ENCODE results near the gene ARHGAP18. TPM values are rescaled to one million over a fixed set of nuclear protein-coding genes. Genes with fewer than 3 reads are reported as not detected.

The ARHGAP18 gene
- total RNA-seq, 1 experiment from 2014 or later: 1.6 TPM

DNA sequence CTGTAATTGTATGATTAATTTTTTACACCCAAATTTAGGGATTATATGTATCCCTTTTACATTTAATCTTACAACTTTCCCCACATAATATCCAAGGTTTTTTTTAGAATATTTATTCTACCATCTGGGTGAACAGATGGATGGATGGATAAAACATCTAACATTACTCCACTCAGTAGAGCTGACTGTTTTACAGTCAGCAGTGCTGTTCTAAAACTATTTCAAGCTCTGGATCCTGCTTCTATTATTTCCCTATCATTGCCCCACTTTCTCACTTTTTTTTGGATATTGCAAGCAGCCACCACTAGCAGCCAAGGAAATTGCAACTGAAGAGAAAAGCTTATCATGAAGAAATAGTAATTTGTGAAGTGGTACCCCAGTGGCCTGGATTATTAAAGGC, 173.7 kb downstream of the ARHGAP18 start:
- Histone ChIP-seq H3K4me1 (ENCODE audit: low read length) (no peaks in the 10 kb centered on the region), H3K9me2 (replicated peaks; ENCODE audit: insufficient read depth, low read length) (no peaks in the 10 kb centered on the region), H3K9me3 (ENCODE audit: low read length) (no peaks in the 10 kb centered on the region), H4K20me1 (ENCODE audit: insufficient read depth, low read depth, low read length) (no peaks in the 10 kb centered on the region), H3K4me3 (ENCODE audit: low read length) (no peak overlapping the region), H3K9ac (ENCODE audit: low read length) (no peak overlapping the region), H2AFZ (ENCODE audit: low read length) (no peak overlapping the region), H3K27me3 (ENCODE audit: low read length) (no peaks in the 10 kb centered on the region), H3K36me3 (ENCODE audit: insufficient read depth, low read length) (no peaks in the 10 kb centered on the region), H3K4me2 (ENCODE audit: low read depth, low read length, poor library complexity, severe bottlenecking) (no peak overlapping the region), H3K27ac (ENCODE audit: low read length) (no peak overlapping the region), H3K79me2 (ENCODE audit: low read length) (no peaks in the 10 kb centered on the region)
- DNase-seq: no peak

DNA sequence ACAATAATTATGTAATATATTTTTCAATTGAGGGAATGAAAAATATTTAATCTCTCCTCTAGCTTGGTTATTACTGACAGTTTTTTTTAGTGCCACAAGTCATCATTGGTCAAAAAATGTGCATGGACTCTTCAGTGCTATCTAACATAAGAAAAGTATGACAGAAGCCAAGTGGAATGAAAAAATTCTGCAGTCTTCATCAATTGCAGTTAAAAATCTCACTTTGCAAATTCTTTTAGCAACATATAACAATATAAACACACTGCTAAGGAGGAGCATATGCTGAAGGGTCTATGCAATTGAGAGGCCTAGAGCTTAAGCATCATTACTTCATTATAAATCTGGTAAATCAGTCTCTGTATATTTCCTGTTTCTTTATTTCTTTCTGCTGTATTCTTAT, 175.1 kb downstream of the ARHGAP18 start:
- Histone ChIP-seq H3K4me2 (ENCODE audit: low read depth, low read length, poor library complexity, severe bottlenecking) (no peak overlapping the region), H3K4me3 (ENCODE audit: low read length) (no peak overlapping the region), H4K20me1 (ENCODE audit: insufficient read depth, low read depth, low read length) (no peaks in the 10 kb centered on the region), H3K79me2 (ENCODE audit: low read length) (no peaks in the 10 kb centered on the region), H2AFZ (ENCODE audit: low read length) (no peak overlapping the region), H3K36me3 (ENCODE audit: insufficient read depth, low read length) (no peaks in the 10 kb centered on the region), H3K27me3 (ENCODE audit: low read length) (no peaks in the 10 kb centered on the region), H3K9me3 (ENCODE audit: low read length) (no peaks in the 10 kb centered on the region), H3K4me1 (ENCODE audit: low read length) (no peaks in the 10 kb centered on the region), H3K27ac (ENCODE audit: low read length) (no peak overlapping the region), H3K9me2 (replicated peaks; ENCODE audit: insufficient read depth, low read length) (no peaks in the 10 kb centered on the region), H3K9ac (ENCODE audit: low read length) (no peak overlapping the region)
- DNase-seq: no peak

Other genes starting within 250 kb of the ARHGAP18 start
- not detected in 2 replicates for gene TMEM244, start 151.1 kb upstream of the ARHGAP18 start, total RNA-seq (2014; rRNA removed; shearing (Covaris generic); ENCODE audit: low replicate concordance)